ENCODE results near the gene PRKCI. TPM values are rescaled to one million over a fixed set of nuclear protein-coding genes. Genes with fewer than 3 reads are reported as not detected.

Gene PRKCI
- total and polyA plus RNA-seq, 9 of the 15 experiments (the other 6 are each of a cell fraction or from before 2014, with no cell fraction given) = 10.5 to 43.2 (median 31.4) TPM

GRCh38 chr3:170330366-170330765, 108.1 kb downstream of the PRKCI start (continued):
- TF ChIP-seq TSHZ1 (CRISPR knock-in tag; IDR thresholded peaks at IDR 0.05) (no peak), PML (IDR thresholded peaks at IDR 0.05; ENCODE audit: low read length) (no peak), ZNF518B (CRISPR knock-in tag; IDR thresholded peaks at IDR 0.05) (no peak), FOXJ2 (tag; IDR thresholded peaks at IDR 0.05) (no peak), FOXA3 (CRISPR knock-in tag; conservative IDR thresholded peaks at IDR 0.05 in 1 of 2, IDR thresholded peaks at IDR 0.05 in 1 of 2) (no peak), ELK1 (CRISPR knock-in tag; IDR thresholded peaks at IDR 0.05) (no peak), NR0B1 (IDR thresholded peaks at IDR 0.05; ENCODE audit: partially characterized antibody) (no peak), PREB (CRISPR knock-in tag; IDR thresholded peaks at IDR 0.05) (no peak), ARID2 (IDR thresholded peaks at IDR 0.05) (no peak), RBM15 (IDR thresholded peaks at IDR 0.05; ENCODE audit: insufficient read depth, low read length) (no peak), SMAD4 (CRISPR knock-in tag; conservative IDR thresholded peaks at IDR 0.05) (no peak), ZKSCAN1 (IDR thresholded peaks at IDR 0.05; ENCODE audit: low read depth, low read length) (no peak), ZBTB9 (CRISPR knock-in tag; IDR thresholded peaks at IDR 0.05) (no peak), ARNT (IDR thresholded peaks at IDR 0.05) (no peak)

Data from K562 (cell line).